K562 (cell line): ENCODE data around the gene NECTIN4. TPM values are rescaled to one million over a fixed set of nuclear protein-coding genes. Genes with fewer than 3 reads are reported as not detected.

Source experiments
- ADNP ChIP-seq: fragments of 200-800 bp; sonication (Bioruptor generic); IDR thresholded peaks from 2 replicates; pipeline ENCODE4 v1.6.1; 2016; ENCODE audit warnings: missing genetic modification characterization, missing compliant biosample characterization
- BRD9 ChIP-seq: fragments of 450-650 bp; IDR thresholded peaks from 2 replicates; pipeline ENCODE4 v1.6.1; 2018; ENCODE audit warnings: low read depth; ENCODE audit not compliant: partially characterized antibody
- DDX20 ChIP-seq: fragments of 450-650 bp; IDR thresholded peaks from 2 replicates; pipeline ENCODE4 v1.6.1; 2016; ENCODE audit warnings: missing genetic modification characterization, low read depth, mild to moderate bottlenecking, missing compliant biosample characterization, moderate library complexity
- FOXJ2 ChIP-seq: fragments of 200-800 bp; sonication (Bioruptor generic); IDR thresholded peaks from 2 replicates; pipeline ENCODE4 v1.6.1; 2016; ENCODE audit warnings: missing genetic modification characterization, missing compliant biosample characterization
- KAT7 ChIP-seq: sonication (generic); formaldehyde crosslinking; IDR thresholded peaks from 2 replicates; pipeline ENCODE4 v1.8.0; 2022; ENCODE audit warnings: missing genetic modification reagents, mild to moderate bottlenecking, borderline replicate concordance
- LARP7 ChIP-seq: fragments of 450-650 bp; IDR thresholded peaks from 2 replicates; pipeline ENCODE4 v1.6.1; 2016
- PHTF2 ChIP-seq: fragments of 250-450 bp; sonication (Bioruptor Pico); IDR thresholded peaks from 2 replicates; pipeline ENCODE4 v1.5.0; 2021; ENCODE audit warnings: mild to moderate bottlenecking
- RHOXF2B ChIP-seq: fragments of 250-450 bp; sonication (Bioruptor Pico); conservative IDR thresholded peaks from 2 replicates; pipeline ENCODE4 v1.5.1; 2021
- TCF3 ChIP-seq: sonication (generic); formaldehyde crosslinking; IDR thresholded peaks from 2 replicates; pipeline ENCODE4 v1.4.0; 2020; ENCODE audit warnings: mild to moderate bottlenecking, missing genetic modification reagents
- ZNF124 ChIP-seq: sonication (generic); formaldehyde crosslinking; IDR thresholded peaks from 2 replicates; pipeline ENCODE4 v1.8.1; 2022; ENCODE audit warnings: missing genetic modification reagents
- ZNF239 ChIP-seq: fragments of 250-450 bp; sonication (Bioruptor Pico); IDR thresholded peaks from 2 replicates; pipeline ENCODE4 v1.4.0; 2020; ENCODE audit warnings: mild to moderate bottlenecking
- ZNF699 ChIP-seq: fragments of 250-450 bp; sonication (Bioruptor Pico); IDR thresholded peaks from 2 replicates; pipeline ENCODE4 v1.8.0; 2021; ENCODE audit warnings: mild to moderate bottlenecking, moderate library complexity; ENCODE audit not compliant: insufficient replicate concordance
- polyA plus RNA-seq, 8 experiments: library from polyadenylated mRNA; depleted of rRNA in 4 of 8; stranded (reverse) in 5 of 8; unstranded in 3 of 8; fragments of >200 nt; fragmentation: Nextera tagmentation in 2 of 8; fragmentation: Illumina TruSeq in 1 of 8; extraction: Ambion mirVana in 2 of 8; extraction: Trizol in 1 of 8; gene quantifications; 2 replicates each; pipeline versions ENCODE4 v1.2.1 to v1.2.3, GENCODE V29; 2011 to 2014; ENCODE audit warnings: inconsistent platforms in 1 of 8, missing spikeins in 1 of 8
- total RNA-seq, 7 experiments: library from RNA; depleted of rRNA in 6 of 7; stranded (reverse); fragments of >200 nt in 6 of 7; fragmentation: Illumina TruSeq in 2 of 7; extraction: Trizol in 2 of 7; gene quantifications; 2 replicates each; pipeline versions ENCODE4 v1.2.1 to v1.2.3, GENCODE V29; 2011 to 2021; ENCODE audit warnings: low replicate concordance in 1 of 7
- TF ChIP-seq, protein P1 (sequence below): sonication (generic); formaldehyde crosslinking; IDR thresholded peaks from 2 replicates; pipeline ENCODE4 v1.8.0; 2022; ENCODE audit warnings: missing genetic modification reagents, mild to moderate bottlenecking, borderline replicate concordance
- TF ChIP-seq, protein P2 (sequence below), 2 experiments: fragments of 200-800 bp in 1 of 2; sonication (Bioruptor generic) in 1 of 2; sonication (generic) in 1 of 2; formaldehyde crosslinking in 1 of 2; IDR thresholded peaks in 1 of 2; conservative IDR thresholded peaks in 1 of 2; 2 replicates each; pipeline versions ENCODE4 v1.5.0 to v1.6.1; 2016 to 2020; ENCODE audit warnings: missing compliant biosample characterization in 1 of 2, missing genetic modification characterization in 1 of 2, missing genetic modification reagents in 1 of 2
- TF ChIP-seq, protein P3 (sequence below): fragments of 150-350 bp; conservative IDR thresholded peaks from 2 replicates; pipeline ENCODE4 v1.6.1; 2014; ENCODE audit warnings: low read length
- TF ChIP-seq, protein P4 (sequence below): fragments of 450-650 bp; formaldehyde crosslinking; conservative IDR thresholded peaks from 2 replicates; pipeline ENCODE4 v1.4.0; 2022; ENCODE audit warnings: mild to moderate bottlenecking, missing genetic modification characterization
- TF ChIP-seq, protein P5 (sequence below): sonication (generic); formaldehyde crosslinking; IDR thresholded peaks from 2 replicates; pipeline ENCODE4 v1.8.0; 2022; ENCODE audit warnings: mild to moderate bottlenecking, low read depth, missing genetic modification reagents

The NECTIN4 gene
- total and polyA plus RNA-seq, 9 of the 15 experiments (the other 6 are each of a cell fraction or from before 2014, with no cell fraction given): 0.01 to 0.09 TPM; not detected in 7

DNA sequence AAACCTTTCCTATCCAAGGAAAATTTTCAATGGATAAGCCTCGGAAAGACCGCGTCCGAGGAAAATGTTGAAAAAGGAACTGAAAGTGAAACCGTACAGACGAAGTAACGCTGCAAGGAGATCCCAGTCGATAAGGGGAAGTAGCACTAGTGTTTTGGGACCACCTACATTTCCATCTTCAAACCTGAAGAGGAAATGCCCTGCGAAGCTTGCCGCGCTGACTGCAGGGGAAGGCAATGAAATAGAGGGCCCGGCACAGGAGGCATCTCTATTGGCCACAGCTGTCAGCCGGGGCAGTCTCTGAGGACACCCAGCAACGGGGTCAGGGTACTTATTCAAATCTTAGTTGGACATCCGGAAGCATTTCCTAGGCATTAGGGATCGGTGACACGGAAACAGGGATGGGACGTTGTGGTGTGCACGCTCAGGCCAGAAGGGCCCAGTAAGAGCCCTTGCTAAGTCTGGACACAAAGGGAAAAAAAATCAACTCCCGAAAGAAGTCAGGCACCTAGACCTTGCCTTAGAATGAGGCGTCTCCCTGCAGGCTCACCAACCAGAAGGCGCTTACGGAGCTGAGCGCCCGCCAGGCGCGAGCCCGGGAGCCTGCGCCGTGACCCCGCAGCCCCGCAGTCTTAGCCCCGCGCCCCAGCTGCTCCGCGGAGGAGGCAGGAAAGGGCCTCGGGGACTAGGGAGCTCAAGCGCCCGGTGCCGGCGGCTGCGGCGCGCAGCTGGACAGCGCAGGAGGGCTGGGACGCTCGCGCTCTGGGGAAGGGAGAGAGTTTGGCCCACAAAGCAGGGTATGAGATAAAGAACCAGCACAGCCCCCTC lies 44.2 kb downstream of the NECTIN4 start (continued):
- TF ChIP-seq, protein P1, sequence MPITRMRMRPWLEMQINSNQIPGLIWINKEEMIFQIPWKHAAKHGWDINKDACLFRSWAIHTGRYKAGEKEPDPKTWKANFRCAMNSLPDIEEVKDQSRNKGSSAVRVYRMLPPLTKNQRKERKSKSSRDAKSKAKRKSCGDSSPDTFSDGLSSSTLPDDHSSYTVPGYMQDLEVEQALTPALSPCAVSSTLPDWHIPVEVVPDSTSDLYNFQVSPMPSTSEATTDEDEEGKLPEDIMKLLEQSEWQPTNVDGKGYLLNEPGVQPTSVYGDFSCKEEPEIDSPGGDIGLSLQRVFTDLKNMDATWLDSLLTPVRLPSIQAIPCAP (CRISPR knock-in tag): no peak
- TF ChIP-seq LARP7 (no peak), DDX20 (no peak), KAT7 (CRISPR knock-in tag) (peak; percentile 83; the same call in 1 of the 2 replicates), RHOXF2B (CRISPR knock-in tag) (no peak), ZNF124 (CRISPR knock-in tag) (no peak), FOXJ2 (tag) (0 out of 2 replicates have a peak, but pooled peaks have one; percentile 42), TCF3 (CRISPR knock-in tag) (no peak), ZNF239 (no peak), ADNP (tag) (no peak), BRD9 (no peak), PHTF2 (no peak), ZNF699 (CRISPR knock-in tag) (no peak)
- TF ChIP-seq, protein P2, sequence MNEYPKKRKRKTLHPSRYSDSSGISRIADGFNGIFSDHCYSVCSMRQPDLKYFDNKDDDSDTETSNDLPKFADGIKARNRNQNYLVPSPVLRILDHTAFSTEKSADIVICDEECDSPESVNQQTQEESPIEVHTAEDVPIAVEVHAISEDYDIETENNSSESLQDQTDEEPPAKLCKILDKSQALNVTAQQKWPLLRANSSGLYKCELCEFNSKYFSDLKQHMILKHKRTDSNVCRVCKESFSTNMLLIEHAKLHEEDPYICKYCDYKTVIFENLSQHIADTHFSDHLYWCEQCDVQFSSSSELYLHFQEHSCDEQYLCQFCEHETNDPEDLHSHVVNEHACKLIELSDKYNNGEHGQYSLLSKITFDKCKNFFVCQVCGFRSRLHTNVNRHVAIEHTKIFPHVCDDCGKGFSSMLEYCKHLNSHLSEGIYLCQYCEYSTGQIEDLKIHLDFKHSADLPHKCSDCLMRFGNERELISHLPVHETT (CRISPR knock-in tag; conservative IDR thresholded peaks at IDR 0.05 in 1 of 2, IDR thresholded peaks at IDR 0.05 in 1 of 2): no peak
- TF ChIP-seq, protein P3, sequence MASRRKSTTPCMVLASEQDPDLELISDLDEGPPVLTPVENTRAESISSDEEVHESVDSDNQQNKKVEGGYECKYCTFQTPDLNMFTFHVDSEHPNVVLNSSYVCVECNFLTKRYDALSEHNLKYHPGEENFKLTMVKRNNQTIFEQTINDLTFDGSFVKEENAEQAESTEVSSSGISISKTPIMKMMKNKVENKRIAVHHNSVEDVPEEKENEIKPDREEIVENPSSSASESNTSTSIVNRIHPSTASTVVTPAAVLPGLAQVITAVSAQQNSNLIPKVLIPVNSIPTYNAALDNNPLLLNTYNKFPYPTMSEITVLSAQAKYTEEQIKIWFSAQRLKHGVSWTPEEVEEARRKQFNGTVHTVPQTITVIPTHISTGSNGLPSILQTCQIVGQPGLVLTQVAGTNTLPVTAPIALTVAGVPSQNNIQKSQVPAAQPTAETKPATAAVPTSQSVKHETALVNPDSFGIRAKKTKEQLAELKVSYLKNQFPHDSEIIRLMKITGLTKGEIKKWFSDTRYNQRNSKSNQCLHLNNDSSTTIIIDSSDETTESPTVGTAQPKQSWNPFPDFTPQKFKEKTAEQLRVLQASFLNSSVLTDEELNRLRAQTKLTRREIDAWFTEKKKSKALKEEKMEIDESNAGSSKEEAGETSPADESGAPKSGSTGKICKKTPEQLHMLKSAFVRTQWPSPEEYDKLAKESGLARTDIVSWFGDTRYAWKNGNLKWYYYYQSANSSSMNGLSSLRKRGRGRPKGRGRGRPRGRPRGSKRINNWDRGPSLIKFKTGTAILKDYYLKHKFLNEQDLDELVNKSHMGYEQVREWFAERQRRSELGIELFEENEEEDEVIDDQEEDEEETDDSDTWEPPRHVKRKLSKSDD: no peak
- TF ChIP-seq, protein P4, sequence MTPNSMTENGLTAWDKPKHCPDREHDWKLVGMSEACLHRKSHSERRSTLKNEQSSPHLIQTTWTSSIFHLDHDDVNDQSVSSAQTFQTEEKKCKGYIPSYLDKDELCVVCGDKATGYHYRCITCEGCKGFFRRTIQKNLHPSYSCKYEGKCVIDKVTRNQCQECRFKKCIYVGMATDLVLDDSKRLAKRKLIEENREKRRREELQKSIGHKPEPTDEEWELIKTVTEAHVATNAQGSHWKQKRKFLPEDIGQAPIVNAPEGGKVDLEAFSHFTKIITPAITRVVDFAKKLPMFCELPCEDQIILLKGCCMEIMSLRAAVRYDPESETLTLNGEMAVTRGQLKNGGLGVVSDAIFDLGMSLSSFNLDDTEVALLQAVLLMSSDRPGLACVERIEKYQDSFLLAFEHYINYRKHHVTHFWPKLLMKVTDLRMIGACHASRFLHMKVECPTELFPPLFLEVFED: no peak
- TF ChIP-seq, protein P5, sequence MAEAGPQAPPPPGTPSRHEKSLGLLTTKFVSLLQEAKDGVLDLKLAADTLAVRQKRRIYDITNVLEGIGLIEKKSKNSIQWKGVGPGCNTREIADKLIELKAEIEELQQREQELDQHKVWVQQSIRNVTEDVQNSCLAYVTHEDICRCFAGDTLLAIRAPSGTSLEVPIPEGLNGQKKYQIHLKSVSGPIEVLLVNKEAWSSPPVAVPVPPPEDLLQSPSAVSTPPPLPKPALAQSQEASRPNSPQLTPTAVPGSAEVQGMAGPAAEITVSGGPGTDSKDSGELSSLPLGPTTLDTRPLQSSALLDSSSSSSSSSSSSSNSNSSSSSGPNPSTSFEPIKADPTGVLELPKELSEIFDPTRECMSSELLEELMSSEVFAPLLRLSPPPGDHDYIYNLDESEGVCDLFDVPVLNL: no peak
